ENCODE results near the gene NIT1. TPM values are rescaled to one million over a fixed set of nuclear protein-coding genes. Genes with fewer than 3 reads are reported as not detected.

The NIT1 gene
- total and polyA plus RNA-seq, 4 donors: 31.1 to 50.5 (median 44.6) TPM

GRCh38 chr1:161145832-161146231 lies 27.9 kb downstream of the NIT1 start:
- no peak overlapping the region for H3K27ac ChIP-seq (ENCODE audit: low read depth in 1 of 2, low read length in 2 of 2)
- WGBS, 2 donors: 71 to 78% methylated on average over 3 of the region's 3 CpGs
- no peaks in the 10 kb centered on the region for H3K27me3 ChIP-seq (ENCODE audit: control insufficient read depth in 1 of 2, insufficient read depth in 2 of 2, low read length in 1 of 2)
- H3K4me3 ChIP-seq (ENCODE audit: low read length in 2 of 2): no peak overlapping the region
- ATAC-seq (ENCODE audit: low FRiP score) (no peak), DNase-seq (no peak)
- H3K9me3 ChIP-seq (ENCODE audit: control insufficient read depth, low read length): no peaks in the 10 kb centered on the region
- no peaks in the 10 kb centered on the region for H3K36me3 ChIP-seq (ENCODE audit: control insufficient read depth in 1 of 2, insufficient read depth in 2 of 2, low read length in 1 of 2)
- no peaks in the 10 kb centered on the region for H3K4me1 ChIP-seq (ENCODE audit: control insufficient read depth in 1 of 2, insufficient read depth in 2 of 2, low read length in 2 of 2)
- intact Hi-C loops (cut with DNase I): no loop called here

GRCh38 chr1:161153176-161153575 lies 35.3 kb downstream of the NIT1 start:
- H3K36me3 ChIP-seq (ENCODE audit: control insufficient read depth in 1 of 2, insufficient read depth in 2 of 2, low read length in 1 of 2): no peaks in the 10 kb centered on the region
- H3K4me3 ChIP-seq (ENCODE audit: low read length in 2 of 2): peak overlapping the region; percentile 70 to 76
- H3K4me1 ChIP-seq (ENCODE audit: control insufficient read depth in 1 of 2, insufficient read depth in 2 of 2, low read length in 2 of 2): peaks cover 0 to 1% of the 10 kb centered on the region in 2 donors
- H3K9me3 ChIP-seq (ENCODE audit: control insufficient read depth, low read length): no peaks in the 10 kb centered on the region
- 15 to 18% methylated on average over 9 of the region's 9 CpGs for WGBS, 2 donors
- intact Hi-C loops (cut with DNase I): loop anchor here in 1 of 2 donors (2.0 kb wide), 1 partner anchor 20 kb away; the partner anchor contains the start of gene DEDD
- DNase-seq: no peak
- H3K27ac ChIP-seq (ENCODE audit: low read depth in 1 of 2, low read length in 2 of 2): peak overlapping the region in 1 of 2 donors; percentile 57
- no peaks in the 10 kb centered on the region for H3K27me3 ChIP-seq (ENCODE audit: control insufficient read depth in 1 of 2, insufficient read depth in 2 of 2, low read length in 1 of 2)
- no peak for ATAC-seq (ENCODE audit: low FRiP score)

- WGBS, 2 donors: 0 to 1% methylated on average over 33 of the region's 33 CpGs
- no peaks in the 10 kb centered on the region for H3K27me3 ChIP-seq (ENCODE audit: control insufficient read depth in 1 of 2, insufficient read depth in 2 of 2, low read length in 1 of 2)
- H3K4me3 ChIP-seq (ENCODE audit: low read length in 2 of 2): peak within 1 kb of the TSS; percentile 70 to 76
- peaks cover 0 to 1% of the 10 kb centered on the region in 2 donors for H3K4me1 ChIP-seq (ENCODE audit: control insufficient read depth in 1 of 2, insufficient read depth in 2 of 2, low read length in 2 of 2)
- peak; percentile 89 to 90 for DNase-seq
- no peaks in the 10 kb centered on the region for H3K36me3 ChIP-seq (ENCODE audit: control insufficient read depth in 1 of 2, insufficient read depth in 2 of 2, low read length in 1 of 2)
- intact Hi-C loops (cut with DNase I): loop anchor here in 1 of 2 donors (2.0 kb wide), 1 partner anchor 21 kb away; the partner anchor contains the start of gene DEDD
- peak within 1 kb of the TSS; percentile 57 to 86 for H3K27ac ChIP-seq (ENCODE audit: low read depth in 1 of 2, low read length in 2 of 2)
- peak; percentile 95 for ATAC-seq (ENCODE audit: low FRiP score)
- no peaks in the 10 kb centered on the region for H3K9me3 ChIP-seq (ENCODE audit: control insufficient read depth, low read length)
Observed at GRCh38 chr1:161153682-161154337, 35.9 kb downstream of the NIT1 start, which contains the start of gene UFC1. UFC1 (plus strand) TSS chr1:161153978; CDS start chr1:161153998, 20 bp downstream.

GRCh38 chr1:161157867-161158266 lies 40.0 kb downstream of the NIT1 start:
- peaks cover 0 to 1% of the 10 kb centered on the region in 2 donors for H3K4me1 ChIP-seq (ENCODE audit: control insufficient read depth in 1 of 2, insufficient read depth in 2 of 2, low read length in 2 of 2)
- no peak overlapping the region for H3K27ac ChIP-seq (ENCODE audit: low read depth in 1 of 2, low read length in 2 of 2)
- no peaks in the 10 kb centered on the region for H3K36me3 ChIP-seq (ENCODE audit: control insufficient read depth in 1 of 2, insufficient read depth in 2 of 2, low read length in 1 of 2)
- WGBS, 2 donors: 84 to 96% methylated on average over 1 of the region's 1 CpG
- intact Hi-C loops (cut with DNase I): loop anchor here in 1 of 2 donors (2.0 kb wide), 1 partner anchor 25 kb away; the partner anchor contains the start of gene DEDD
- H3K4me3 ChIP-seq (ENCODE audit: low read length in 2 of 2): no peak overlapping the region
- peak in 1 of 2 donors; percentile 2 for DNase-seq
- ATAC-seq (ENCODE audit: low FRiP score): no peak
- no peaks in the 10 kb centered on the region for H3K27me3 ChIP-seq (ENCODE audit: control insufficient read depth in 1 of 2, insufficient read depth in 2 of 2, low read length in 1 of 2)
- no peaks in the 10 kb centered on the region for H3K9me3 ChIP-seq (ENCODE audit: control insufficient read depth, low read length)

GRCh38 chr1:161158316-161159010 lies 40.6 kb downstream of the NIT1 start:
- Histone ChIP-seq H3K27me3 (ENCODE audit: control insufficient read depth in 1 of 2, insufficient read depth in 2 of 2, low read length in 1 of 2) (no peaks in the 10 kb centered on the region), H3K4me3 (ENCODE audit: low read length in 2 of 2) (peak overlapping the region in 1 of 2 donors; percentile 61), H3K4me1 (ENCODE audit: control insufficient read depth in 1 of 2, insufficient read depth in 2 of 2, low read length in 2 of 2) (peaks cover 0 to 1% of the 10 kb centered on the region in 2 donors), H3K36me3 (ENCODE audit: control insufficient read depth in 1 of 2, insufficient read depth in 2 of 2, low read length in 1 of 2) (no peaks in the 10 kb centered on the region), H3K27ac (ENCODE audit: low read depth in 1 of 2, low read length in 2 of 2) (peak overlapping the region in 1 of 2 donors; percentile 82), H3K9me3 (ENCODE audit: control insufficient read depth, low read length) (no peaks in the 10 kb centered on the region)
- ATAC-seq (ENCODE audit: low FRiP score): no peak
- intact Hi-C loops (cut with DNase I): loop anchor here in 1 of 2 donors (2.0 kb wide), 1 partner anchor 26 kb away; the partner anchor contains the start of gene DEDD
- peak in 1 of 2 donors; percentile 8 for DNase-seq
- 73% methylated on average over 9 of the region's 9 CpGs for WGBS, 2 donors

DNA sequence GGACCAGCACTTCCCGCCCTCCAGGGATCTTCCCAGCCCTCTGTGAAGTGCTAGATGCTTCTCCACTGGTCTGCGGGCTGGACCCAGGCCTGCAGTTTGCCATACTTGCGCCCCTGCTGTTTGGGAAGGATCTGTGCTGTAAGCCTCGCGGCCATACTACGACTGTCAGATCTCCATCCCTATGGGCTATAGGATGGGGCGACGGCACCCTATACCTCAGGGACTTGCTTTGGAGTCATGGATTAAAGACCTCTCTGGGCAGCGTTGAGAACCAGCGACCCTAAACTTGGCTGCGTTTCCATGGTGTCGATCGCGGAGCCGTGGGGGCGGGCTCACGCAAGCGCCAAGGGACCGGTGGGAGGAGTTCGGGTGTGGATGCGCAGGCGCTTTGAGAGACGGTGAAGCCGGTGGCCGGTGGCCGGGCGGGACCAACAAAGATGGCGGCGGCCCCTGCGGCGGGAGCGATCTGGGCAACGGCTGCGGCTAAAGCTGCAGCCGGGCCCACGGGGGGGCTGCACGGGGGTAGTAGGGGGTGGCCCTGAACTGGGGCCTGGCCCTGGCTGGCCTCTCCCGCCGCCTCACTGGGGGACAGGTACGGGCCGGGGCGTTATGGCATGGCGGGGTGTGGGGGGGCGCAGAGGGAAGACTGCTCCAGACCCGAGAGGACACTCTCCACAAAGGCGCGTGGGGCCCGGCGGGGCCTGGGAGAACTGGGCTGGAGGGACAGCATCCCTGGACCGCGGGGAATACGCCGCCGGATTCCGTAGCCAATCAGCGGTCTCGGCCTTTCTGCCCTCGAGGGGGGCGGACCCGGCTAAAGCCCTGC lies 41.4 kb downstream of the NIT1 start, which contains the start of gene USP21:
Gene USP21 (plus strand): TSS at position 414 of the 826 bp plus-strand sequence. CDS start 1,141 bp downstream, outside the sequence.
- 1% methylated on average over 59 to 60 of the region's 60 CpGs for WGBS, 2 donors
- H3K27ac ChIP-seq (ENCODE audit: low read depth in 1 of 2, low read length in 2 of 2): peak within 1 kb of the TSS in 1 of 2 donors; percentile 82

DNA sequence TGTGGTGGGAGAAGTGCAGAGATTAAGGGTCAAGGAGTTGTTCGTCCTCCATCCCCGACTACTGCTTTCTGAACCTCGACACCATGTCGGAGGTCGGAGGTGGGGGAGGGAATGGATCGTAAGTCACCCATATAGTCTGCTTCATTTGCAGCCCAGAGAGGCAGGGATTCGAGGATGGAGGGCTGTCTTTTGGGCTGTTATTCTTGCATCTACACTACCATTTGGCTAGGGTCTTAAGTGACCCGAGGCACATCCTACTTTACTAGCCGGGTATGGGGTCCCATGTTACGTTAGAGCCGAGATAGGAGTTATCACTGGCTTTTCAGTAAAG lies 42.0 kb downstream of the NIT1 start:
- WGBS, 2 donors: 2 to 3% methylated on average over 11 of the region's 11 CpGs
- Histone ChIP-seq H3K36me3 (ENCODE audit: control insufficient read depth in 1 of 2, insufficient read depth in 2 of 2, low read length in 1 of 2) (no peaks in the 10 kb centered on the region), H3K4me3 (ENCODE audit: low read length in 2 of 2) (peak overlapping the region; percentile 23 to 61), H3K4me1 (ENCODE audit: control insufficient read depth in 1 of 2, insufficient read depth in 2 of 2, low read length in 2 of 2) (no peaks in the 10 kb centered on the region), H3K27ac (ENCODE audit: low read depth in 1 of 2, low read length in 2 of 2) (no peak overlapping the region), H3K27me3 (ENCODE audit: control insufficient read depth in 1 of 2, insufficient read depth in 2 of 2, low read length in 1 of 2) (no peaks in the 10 kb centered on the region), H3K9me3 (ENCODE audit: control insufficient read depth, low read length) (no peaks in the 10 kb centered on the region)
- DNase-seq (no peak), ATAC-seq (ENCODE audit: low FRiP score) (no peak)
- intact Hi-C loops (cut with DNase I): loop anchor here in 1 of 2 donors (2.0 kb wide), 1 partner anchor 27 kb away; the partner anchor contains the start of gene DEDD

More for the DNA sequence above, 41.4 kb downstream of the NIT1 start, which contains the start of gene USP21:
- H3K9me3 ChIP-seq (ENCODE audit: control insufficient read depth, low read length): no peaks in the 10 kb centered on the region
- no peaks in the 10 kb centered on the region for H3K27me3 ChIP-seq (ENCODE audit: control insufficient read depth in 1 of 2, insufficient read depth in 2 of 2, low read length in 1 of 2)
- intact Hi-C loops (cut with DNase I): loop anchor here in 1 of 2 donors (2.0 kb wide), 1 partner anchor 26 kb away; the partner anchor contains the start of gene DEDD
- peaks cover 0 to 1% of the 10 kb centered on the region in 2 donors for H3K4me1 ChIP-seq (ENCODE audit: control insufficient read depth in 1 of 2, insufficient read depth in 2 of 2, low read length in 2 of 2)
- H3K36me3 ChIP-seq (ENCODE audit: control insufficient read depth in 1 of 2, insufficient read depth in 2 of 2, low read length in 1 of 2): no peaks in the 10 kb centered on the region
- peak within 1 kb of the TSS; percentile 23 to 61 for H3K4me3 ChIP-seq (ENCODE audit: low read length in 2 of 2)
- peak; percentile 96 to 98 for DNase-seq
- peak; percentile 97 for ATAC-seq (ENCODE audit: low FRiP score)

GRCh38 chr1:161160671-161161145 lies 42.8 kb downstream of the NIT1 start:
- no peaks in the 10 kb centered on the region for H3K4me1 ChIP-seq (ENCODE audit: control insufficient read depth in 1 of 2, insufficient read depth in 2 of 2, low read length in 2 of 2)
- H3K9me3 ChIP-seq (ENCODE audit: control insufficient read depth, low read length): no peaks in the 10 kb centered on the region
- H3K27ac ChIP-seq (ENCODE audit: low read depth in 1 of 2, low read length in 2 of 2): no peak overlapping the region
- no peak for ATAC-seq (ENCODE audit: low FRiP score)
- H3K36me3 ChIP-seq (ENCODE audit: control insufficient read depth in 1 of 2, insufficient read depth in 2 of 2, low read length in 1 of 2): no peaks in the 10 kb centered on the region
- DNase-seq: peak; percentile 38 to 46
- intact Hi-C loops (cut with DNase I): no loop called here
- H3K4me3 ChIP-seq (ENCODE audit: low read length in 2 of 2): no peak overlapping the region
- no peaks in the 10 kb centered on the region for H3K27me3 ChIP-seq (ENCODE audit: control insufficient read depth in 1 of 2, insufficient read depth in 2 of 2, low read length in 1 of 2)
- WGBS, 2 donors: 90% methylated on average over 22 of the region's 22 CpGs

Data from aorta (tissue), 5 donors.